GM13976 (cell line): Measurements from ENCODE around the gene CHRNE.

ENCODE experiments used
- DNase-seq: peaks from one replicate; pipeline ENCODE4 v3.0.0; 2012; ENCODE audit warnings: low spot score
- in situ Hi-C: fragments of 300-500 bp; cut with MboI; formaldehyde crosslinking; loops from one replicate; pipeline ENCODE4 v1.12.0; 2022; ENCODE audit warnings: low sequenced_read_pairs, mixed read lengths, inconsistent platforms; ENCODE audit not compliant: unreplicated experiment
- TF ChIP-seq, protein P1 (sequence below): IDR thresholded peaks from 2 replicates; pipeline ENCODE4 v1.5.1; 2012; ENCODE audit warnings: borderline replicate concordance, mild to moderate bottlenecking; ENCODE audit not compliant: insufficient read depth; ENCODE audit errors: extremely low read depth, missing control alignments, control extremely low read depth

Gene CHRNE

DNA sequence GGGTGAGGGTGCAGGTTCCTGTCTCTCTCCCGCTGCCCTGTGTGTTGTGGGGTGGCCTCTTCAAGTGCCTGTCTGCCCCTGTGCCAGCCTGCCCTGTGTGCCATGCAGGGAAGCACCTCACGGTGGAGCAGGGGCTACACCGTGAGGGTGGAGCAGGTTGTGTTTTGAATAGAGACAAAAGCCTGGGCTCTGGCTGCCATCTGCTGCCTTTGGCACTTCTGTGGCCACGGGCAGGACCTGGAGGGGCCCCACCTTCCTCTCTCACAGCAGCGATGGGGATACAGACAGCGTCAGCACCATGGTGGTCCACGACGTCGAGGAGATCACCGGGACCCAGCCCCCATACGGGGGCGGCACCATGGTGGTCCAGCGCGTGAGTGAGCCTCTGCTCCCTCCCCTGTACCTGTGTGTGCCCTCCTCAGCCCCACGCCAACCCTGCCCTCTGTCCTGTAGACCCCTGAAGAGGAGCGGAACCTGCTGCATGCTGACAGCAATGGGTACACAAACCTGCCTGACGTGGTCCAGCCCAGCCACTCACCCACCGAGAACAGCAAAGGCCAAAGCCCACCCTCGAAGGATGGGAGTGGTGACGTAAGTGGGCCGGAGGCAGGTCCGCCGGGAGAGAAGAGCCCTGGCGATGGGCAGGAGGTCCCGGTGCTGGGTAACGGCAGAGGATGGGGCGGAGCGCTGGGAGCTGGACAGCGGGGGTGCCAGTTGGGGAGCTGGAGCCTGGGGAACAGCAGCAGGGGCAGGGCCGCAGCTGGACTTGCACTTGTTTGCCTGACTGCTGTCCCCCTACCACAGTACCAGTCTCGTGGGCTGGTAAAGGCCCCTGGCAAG lies 9.0 kb downstream of the CHRNE start:
- in situ Hi-C loops = no loop called here
- TF ChIP-seq, protein P1, sequence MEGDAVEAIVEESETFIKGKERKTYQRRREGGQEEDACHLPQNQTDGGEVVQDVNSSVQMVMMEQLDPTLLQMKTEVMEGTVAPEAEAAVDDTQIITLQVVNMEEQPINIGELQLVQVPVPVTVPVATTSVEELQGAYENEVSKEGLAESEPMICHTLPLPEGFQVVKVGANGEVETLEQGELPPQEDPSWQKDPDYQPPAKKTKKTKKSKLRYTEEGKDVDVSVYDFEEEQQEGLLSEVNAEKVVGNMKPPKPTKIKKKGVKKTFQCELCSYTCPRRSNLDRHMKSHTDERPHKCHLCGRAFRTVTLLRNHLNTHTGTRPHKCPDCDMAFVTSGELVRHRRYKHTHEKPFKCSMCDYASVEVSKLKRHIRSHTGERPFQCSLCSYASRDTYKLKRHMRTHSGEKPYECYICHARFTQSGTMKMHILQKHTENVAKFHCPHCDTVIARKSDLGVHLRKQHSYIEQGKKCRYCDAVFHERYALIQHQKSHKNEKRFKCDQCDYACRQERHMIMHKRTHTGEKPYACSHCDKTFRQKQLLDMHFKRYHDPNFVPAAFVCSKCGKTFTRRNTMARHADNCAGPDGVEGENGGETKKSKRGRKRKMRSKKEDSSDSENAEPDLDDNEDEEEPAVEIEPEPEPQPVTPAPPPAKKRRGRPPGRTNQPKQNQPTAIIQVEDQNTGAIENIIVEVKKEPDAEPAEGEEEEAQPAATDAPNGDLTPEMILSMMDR = no peak
- no peak for DNase-seq

DNA sequence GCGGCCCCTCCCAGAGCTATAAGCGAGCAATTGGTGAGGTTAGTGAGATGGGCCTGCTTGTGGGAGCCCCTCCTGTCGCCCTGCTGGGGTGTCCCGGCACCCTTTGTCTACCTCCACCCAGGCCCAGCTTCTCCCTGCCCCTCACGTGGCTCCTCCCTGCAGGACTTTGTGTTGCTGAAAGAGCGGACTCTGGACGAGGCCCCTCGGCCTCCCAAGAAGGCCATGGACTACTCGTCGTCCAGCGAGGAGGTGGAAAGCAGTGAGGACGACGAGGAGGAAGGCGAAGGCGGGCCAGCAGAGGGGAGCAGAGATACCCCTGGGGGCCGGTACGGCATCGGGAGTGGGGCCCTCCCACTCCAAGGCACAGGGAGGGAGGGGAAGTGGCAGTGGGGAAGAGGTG lies 9.6 kb downstream of the CHRNE start:
- in situ Hi-C loops = no loop called here
- no peak for DNase-seq
- TF ChIP-seq, protein P1 = no peak

DNA sequence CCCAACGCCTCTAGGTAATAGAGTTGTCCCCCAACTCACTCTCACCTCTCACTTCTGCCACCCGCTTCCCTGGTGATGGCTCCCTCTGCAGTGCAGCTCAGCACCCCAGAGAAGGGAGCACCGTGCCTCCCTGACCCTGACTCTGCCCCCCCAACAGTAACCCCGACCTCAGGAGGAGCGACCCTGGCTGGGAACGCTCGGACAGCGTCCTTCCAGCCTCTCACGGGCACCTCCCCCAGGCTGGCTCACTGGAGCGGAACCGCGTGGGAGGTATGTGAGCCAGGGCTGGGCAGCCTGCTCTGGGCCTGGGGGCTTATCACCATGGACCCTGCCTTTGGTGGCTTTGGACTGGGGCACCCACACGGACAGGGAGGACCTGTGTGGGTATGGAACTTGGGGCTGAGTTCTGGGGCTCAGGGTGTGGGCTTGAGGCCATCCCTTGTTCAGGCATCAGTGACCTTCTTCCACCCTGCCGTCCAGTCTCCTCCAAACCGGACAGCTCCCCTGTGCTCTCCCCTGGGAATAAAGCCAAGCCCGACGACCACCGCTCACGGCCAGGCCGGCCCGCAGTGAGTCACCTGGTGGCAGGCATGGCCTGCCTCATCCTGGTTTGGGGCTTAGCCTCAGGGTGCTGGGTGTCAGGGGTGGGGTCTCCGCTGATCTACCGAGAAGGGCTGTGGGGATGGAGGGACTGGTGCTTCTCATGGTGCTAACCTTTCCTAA lies 10.2 kb downstream of the CHRNE start:
- TF ChIP-seq, protein P1 = no peak
- no peak for DNase-seq
- in situ Hi-C loops = no loop called here

DNA sequence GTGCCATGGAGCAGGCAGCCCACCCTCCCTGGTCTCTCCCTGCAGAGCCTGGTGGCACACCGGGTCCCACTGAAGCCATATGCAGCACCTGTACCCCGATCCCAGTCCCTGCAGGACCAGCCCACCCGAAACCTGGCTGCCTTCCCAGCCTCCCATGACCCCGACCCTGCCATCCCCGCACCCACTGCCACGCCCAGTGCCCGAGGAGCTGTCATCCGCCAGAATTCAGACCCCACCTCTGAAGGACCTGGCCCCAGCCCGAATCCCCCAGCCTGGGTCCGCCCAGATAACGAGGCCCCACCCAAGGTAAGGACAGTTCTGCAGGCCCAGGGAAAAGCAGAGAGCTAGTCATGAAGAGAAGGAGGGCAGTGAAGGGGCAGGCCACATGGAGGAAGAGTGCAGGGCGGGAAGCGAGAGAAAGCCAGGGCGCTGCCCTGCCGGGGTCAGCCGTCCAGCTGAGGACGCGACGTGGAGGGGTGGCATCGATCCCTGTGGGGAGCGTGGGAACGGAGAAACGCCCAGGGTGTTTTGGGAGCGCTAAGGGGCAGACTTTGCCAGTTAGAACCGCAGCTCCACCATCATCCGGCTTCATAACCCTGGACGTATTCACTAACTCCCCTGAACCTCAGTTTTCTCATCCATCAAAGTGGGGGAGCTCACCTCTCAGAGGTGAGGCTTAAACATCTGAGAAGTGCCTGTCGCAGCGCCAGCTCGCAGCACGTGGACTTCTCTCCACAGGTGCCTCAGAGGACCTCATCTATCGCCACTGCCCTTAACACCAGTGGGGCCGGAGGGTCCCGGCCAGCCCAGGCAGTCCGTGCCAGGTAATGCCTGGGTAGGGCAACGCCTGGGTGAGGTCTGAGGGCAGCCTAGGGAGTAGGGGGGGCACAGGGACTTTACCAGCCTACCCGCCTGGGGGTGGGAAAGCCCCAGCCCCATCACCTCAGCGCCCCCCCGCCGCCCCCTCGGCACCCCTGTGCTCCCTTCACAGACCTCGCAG lies 11.2 kb downstream of the CHRNE start:
- no peak for DNase-seq
- in situ Hi-C loops = no loop called here
- TF ChIP-seq, protein P1 = no peak

DNA sequence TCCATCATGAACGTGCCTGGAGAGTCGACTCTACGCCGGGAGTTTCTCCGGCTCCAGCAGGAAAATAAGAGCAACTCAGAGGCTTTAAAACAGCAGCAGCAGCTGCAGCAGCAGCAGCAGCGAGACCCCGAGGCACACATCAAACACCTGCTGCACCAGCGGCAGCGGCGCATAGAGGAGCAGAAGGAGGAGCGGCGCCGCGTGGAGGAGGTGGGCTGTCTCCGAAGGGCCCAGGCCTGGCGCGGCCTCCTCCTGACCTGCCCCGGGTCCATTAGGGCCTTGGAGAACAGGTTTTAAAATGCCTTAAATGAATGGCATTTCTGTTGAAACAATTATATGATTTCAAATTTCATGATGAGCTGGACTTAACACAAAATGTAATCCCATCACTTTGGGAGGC lies 15.3 kb downstream of the CHRNE start:
- no peak for DNase-seq
- TF ChIP-seq, protein P1 = no peak
- in situ Hi-C loops = loop anchor here (10.0 kb wide), 2 partner anchors 103 to 173 kb away; partner anchors contain the start of genes ARRB2, GLTPD2 and VMO1

DNA sequence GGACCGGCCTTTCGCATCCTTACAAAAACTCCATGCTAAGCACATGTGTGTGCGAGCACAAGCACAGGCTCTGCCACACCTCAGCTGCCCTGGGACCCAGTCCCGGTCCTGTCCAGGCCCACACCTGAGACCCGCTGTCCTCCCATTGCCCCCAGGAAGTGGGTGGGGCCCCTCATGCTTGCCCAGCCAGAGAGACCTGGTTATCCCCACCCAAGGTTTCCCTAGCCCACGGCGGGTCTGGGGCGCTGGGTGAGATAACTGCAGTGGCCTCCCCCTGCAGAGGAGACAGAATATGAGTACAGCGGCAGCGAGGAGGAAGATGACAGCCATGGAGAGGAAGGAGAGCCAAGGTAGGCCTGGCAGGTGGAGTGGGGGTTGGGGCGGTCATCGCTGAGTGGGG lies 16.1 kb downstream of the CHRNE start:
- TF ChIP-seq, protein P1 = no peak
- DNase-seq = no peak
- in situ Hi-C loops = loop anchor here (10.0 kb wide), 2 partner anchors 102 to 172 kb away; partner anchors contain the start of genes ARRB2, GLTPD2 and VMO1
